LNCaP clone FGC (cell line): ENCODE measurements around the gene UBL5.
"Not testable (repeated sequence)": the region's sequence is repeated elsewhere in the genome, so short reads cannot be mapped to it uniquely, and the experiment has no call there.

Experiments
- DNase-seq: peaks from one replicate; pipeline ENCODE4 v3.0.0-alpha.2; 2011; ENCODE audit warnings: low read depth
- H3K4me3 ChIP-seq: 2 replicates; pipeline ENCODE4 v1.5.1; 2011; ENCODE audit warnings: mild to moderate bottlenecking, low read depth, low read length, control low read depth
- CTCF ChIP-seq: IDR thresholded peaks from 2 replicates; pipeline ENCODE4 v1.5.1; 2012; ENCODE audit warnings: mild to moderate bottlenecking; ENCODE audit not compliant: control insufficient read depth, insufficient read depth; ENCODE audit errors: extremely low read depth

Gene UBL5

GRCh38 chr19:9827289-9828238 is at the start of gene UBL5:
Gene UBL5, plus strand, starts transcription at chr19:9827918. Its CDS starts 420 bp downstream, at chr19:9828338.
- H3K4me3 ChIP-seq = peak within 1 kb of the TSS; percentile 79
- TF ChIP-seq CTCF = no peak
- peak; percentile 84 for DNase-seq

GRCh38 chr19:9782338-9782737 is 45.4 kb upstream of the UBL5 start:
- no peak for DNase-seq
- no peak overlapping the region for H3K4me3 ChIP-seq
- TF ChIP-seq CTCF = no peak

- H3K4me3 ChIP-seq, DNase-seq: not testable (repeated sequence)
Observed at GRCh38 chr19:9784163-9784496, 43.6 kb upstream of the UBL5 start.

GRCh38 chr19:9785367-9786331 is 42.1 kb upstream of the UBL5 start:
- no peak for TF ChIP-seq CTCF
- peak; percentile 91 for DNase-seq
- H3K4me3 ChIP-seq = peak overlapping the region; percentile 56

GRCh38 chr19:9786342-9786741 is 41.4 kb upstream of the UBL5 start:
- no peak for DNase-seq
- H3K4me3 ChIP-seq = peak overlapping the region; percentile 56
- TF ChIP-seq CTCF = no peak

GRCh38 chr19:9786819-9787218 is 40.9 kb upstream of the UBL5 start:
- no peak overlapping the region for H3K4me3 ChIP-seq
- TF ChIP-seq CTCF = no peak
- no peak for DNase-seq

GRCh38 chr19:9788604-9789003 is 39.1 kb upstream of the UBL5 start:
- DNase-seq, H3K4me3 ChIP-seq: not testable (repeated sequence)
